Endothelial cell (in vitro differentiated cells): Measurements from ENCODE around the gene CDC42EP3. TPM values are rescaled to one million over a fixed set of nuclear protein-coding genes. Genes with fewer than 3 reads are reported as not detected.

Experiments used
- DNase-seq: peaks from one replicate; pipeline ENCODE4 v3.0.0; 2021; ENCODE audit warnings: low spot score
- H3K27ac Mint-ChIP-seq: one replicate; pipeline ENCODE4 v1.8.0; 2021; ENCODE audit warnings: mixed read lengths, inconsistent platforms; ENCODE audit not compliant: unreplicated experiment
- H3K27me3 Mint-ChIP-seq: one replicate; pipeline ENCODE4 v1.8.0; 2021; ENCODE audit warnings: mild to moderate bottlenecking, moderate library complexity, mixed read lengths, inconsistent platforms; ENCODE audit not compliant: unreplicated experiment
- H3K36me3 Mint-ChIP-seq: one replicate; pipeline ENCODE4 v1.8.0; 2021; ENCODE audit warnings: mild to moderate bottlenecking, low read depth, mixed read lengths, inconsistent platforms; ENCODE audit not compliant: unreplicated experiment
- H3K4me1 Mint-ChIP-seq: one replicate; pipeline ENCODE4 v1.8.0; 2021; ENCODE audit warnings: mild to moderate bottlenecking, mixed read lengths, inconsistent platforms; ENCODE audit not compliant: unreplicated experiment
- H3K4me3 Mint-ChIP-seq: one replicate; pipeline ENCODE4 v1.8.0; 2021; ENCODE audit warnings: mild to moderate bottlenecking, mixed read lengths, inconsistent platforms; ENCODE audit not compliant: unreplicated experiment
- H3K9me3 Mint-ChIP-seq: one replicate; pipeline ENCODE4 v1.8.0; 2021; ENCODE audit warnings: mixed read lengths, inconsistent platforms; ENCODE audit not compliant: unreplicated experiment
- total RNA-seq: library from RNA; stranded (reverse); fragmentation: NEBNext Ultra II Directional; extraction: Animal tissue kit (Norgen Biotek cat#: 25700); gene quantifications from one replicate; pipeline ENCODE4 v1.2.1, GENCODE V29; 2021; ENCODE audit not compliant: unreplicated experiment
- TF ChIP-seq, protein P1 (sequence below): fragments of 200-600 bp; sonication (generic); IDR thresholded peaks from one replicate; pipeline ENCODE4 v1.5.0; 2021; ENCODE audit warnings: antibody characterized with exemption; ENCODE audit not compliant: unreplicated experiment

CDC42EP3 gene
- total RNA-seq, 1 donor from 2014 or later, result 53.1 TPM

DNA sequence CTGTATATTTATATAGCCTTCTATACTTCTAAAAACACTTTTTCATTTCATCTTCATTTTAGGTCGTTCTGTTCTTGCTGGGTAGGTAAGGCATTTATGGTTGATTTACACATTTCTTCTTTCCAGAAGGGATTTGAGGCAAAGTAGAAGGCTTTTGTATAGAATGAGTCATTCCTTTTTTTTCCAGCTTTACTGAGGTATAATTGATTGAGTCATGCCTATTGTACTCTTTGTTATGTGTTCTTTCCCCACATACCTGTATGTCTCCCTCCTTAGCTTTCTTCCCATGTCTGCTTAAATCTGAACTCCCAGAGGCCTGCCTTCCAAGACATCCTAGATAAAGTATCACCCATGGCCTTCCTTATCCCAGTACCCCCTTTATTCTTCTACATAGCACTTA lies 4.8 kb upstream of the CDC42EP3 start:
- no peak for DNase-seq
- Mint-ChIP-seq H3K9me3 (no peaks in the 10 kb centered on the region), H3K27ac (no peak overlapping the region), H3K4me3 (no peak overlapping the region), H3K36me3 (peaks cover 4% of the 10 kb centered on the region), H3K27me3 (peaks cover 1% of the 10 kb centered on the region), H3K4me1 (peaks cover 15% of the 10 kb centered on the region)
- TF ChIP-seq, protein P1, sequence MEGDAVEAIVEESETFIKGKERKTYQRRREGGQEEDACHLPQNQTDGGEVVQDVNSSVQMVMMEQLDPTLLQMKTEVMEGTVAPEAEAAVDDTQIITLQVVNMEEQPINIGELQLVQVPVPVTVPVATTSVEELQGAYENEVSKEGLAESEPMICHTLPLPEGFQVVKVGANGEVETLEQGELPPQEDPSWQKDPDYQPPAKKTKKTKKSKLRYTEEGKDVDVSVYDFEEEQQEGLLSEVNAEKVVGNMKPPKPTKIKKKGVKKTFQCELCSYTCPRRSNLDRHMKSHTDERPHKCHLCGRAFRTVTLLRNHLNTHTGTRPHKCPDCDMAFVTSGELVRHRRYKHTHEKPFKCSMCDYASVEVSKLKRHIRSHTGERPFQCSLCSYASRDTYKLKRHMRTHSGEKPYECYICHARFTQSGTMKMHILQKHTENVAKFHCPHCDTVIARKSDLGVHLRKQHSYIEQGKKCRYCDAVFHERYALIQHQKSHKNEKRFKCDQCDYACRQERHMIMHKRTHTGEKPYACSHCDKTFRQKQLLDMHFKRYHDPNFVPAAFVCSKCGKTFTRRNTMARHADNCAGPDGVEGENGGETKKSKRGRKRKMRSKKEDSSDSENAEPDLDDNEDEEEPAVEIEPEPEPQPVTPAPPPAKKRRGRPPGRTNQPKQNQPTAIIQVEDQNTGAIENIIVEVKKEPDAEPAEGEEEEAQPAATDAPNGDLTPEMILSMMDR, result no peak

DNA sequence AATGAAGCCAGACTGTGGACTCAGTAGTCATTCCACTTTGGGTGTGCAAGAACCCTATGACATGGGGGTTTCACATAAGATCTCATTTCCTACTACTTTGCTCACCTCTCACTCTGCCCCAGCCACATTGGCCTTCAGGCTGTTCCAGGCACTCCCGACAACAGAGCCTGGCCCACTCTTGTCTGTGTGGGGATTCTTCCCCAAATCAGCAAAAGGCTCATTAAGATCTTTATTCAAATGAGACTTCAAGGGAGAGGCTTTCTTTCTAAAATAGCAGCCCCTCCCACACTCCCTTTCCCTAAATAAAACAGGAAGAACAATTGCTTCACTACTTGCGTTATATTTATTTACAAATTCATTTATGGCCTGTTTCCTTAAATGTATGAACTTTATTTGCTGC lies 3.5 kb upstream of the CDC42EP3 start:
- Mint-ChIP-seq H3K4me1 (peaks cover 20% of the 10 kb centered on the region), H3K27me3 (peaks cover 3% of the 10 kb centered on the region), H3K36me3 (peaks cover 10% of the 10 kb centered on the region), H3K4me3 (no peak overlapping the region), H3K9me3 (no peaks in the 10 kb centered on the region), H3K27ac (no peak overlapping the region)
- TF ChIP-seq, protein P1, result no peak
- DNase-seq, result no peak

DNA sequence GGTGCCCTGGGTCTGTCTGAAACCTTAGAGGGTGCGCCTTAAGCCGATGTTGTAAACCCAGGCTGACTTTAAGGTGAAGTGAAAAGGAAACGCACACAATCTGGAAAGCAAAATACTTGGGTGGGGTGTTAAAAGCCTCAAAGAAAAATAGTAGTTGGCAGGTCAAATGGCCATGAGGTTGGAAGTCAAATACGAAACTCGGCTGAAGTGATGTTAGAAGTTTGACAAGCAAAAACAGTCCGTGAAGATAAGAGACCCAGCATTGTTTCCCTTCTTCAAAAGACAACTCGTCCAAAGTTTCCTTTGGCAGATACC lies 1.4 kb upstream of the CDC42EP3 start:
- Mint-ChIP-seq H3K9me3 (no peaks in the 10 kb centered on the region), H3K27me3 (peaks cover 3% of the 10 kb centered on the region), H3K36me3 (peaks cover 13% of the 10 kb centered on the region), H3K27ac (peak overlapping the region; percentile 38), H3K4me3 (peak overlapping the region; percentile 91), H3K4me1 (peaks cover 27% of the 10 kb centered on the region)
- no peak for DNase-seq
- TF ChIP-seq, protein P1, result no peak

DNA sequence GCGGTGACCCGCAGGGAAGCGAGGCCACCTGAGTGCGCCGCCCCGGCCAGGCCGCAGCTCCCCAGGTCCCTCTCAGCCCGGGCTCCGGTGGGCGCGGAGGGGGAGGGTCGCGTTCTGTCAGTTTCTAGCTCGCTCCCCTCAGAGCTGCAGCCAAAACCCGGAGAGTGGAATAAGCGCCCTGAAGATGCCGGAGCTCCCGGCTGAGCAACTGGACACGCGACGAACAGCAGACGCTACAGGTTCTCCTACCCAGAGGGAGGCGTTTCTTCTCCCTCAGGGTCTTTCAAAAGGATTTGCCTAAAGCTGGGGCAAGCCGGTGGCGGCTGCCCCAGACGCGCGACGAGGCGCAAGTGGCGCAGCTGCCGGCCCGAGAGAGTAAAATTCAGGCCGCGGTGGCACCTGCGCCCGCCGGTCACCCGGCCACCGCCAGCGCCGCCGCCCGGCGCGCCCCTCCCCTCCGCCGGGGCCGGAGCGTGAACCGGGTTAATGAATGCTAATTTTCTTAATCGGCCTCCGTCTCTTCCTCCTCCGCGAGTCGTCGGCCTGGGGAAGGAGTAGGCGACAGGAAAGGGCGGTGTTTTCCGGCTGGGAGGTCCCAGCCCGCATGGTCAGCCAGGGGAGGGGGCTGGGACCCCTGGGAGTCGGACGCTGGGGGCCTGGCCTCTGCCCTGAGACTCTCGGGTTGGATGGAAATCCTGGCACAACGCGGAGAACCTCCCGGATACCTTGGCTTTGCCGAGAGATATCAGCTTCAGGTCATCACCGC lies 845 bp upstream of the CDC42EP3 start:
- H3K9me3 Mint-ChIP-seq, result no peaks in the 10 kb centered on the region
- peak overlapping the region; percentile 91 for H3K4me3 Mint-ChIP-seq
- H3K4me1 Mint-ChIP-seq, result peaks cover 30% of the 10 kb centered on the region
- peak; percentile 91 for DNase-seq
- peak overlapping the region; percentile 78 for H3K27ac Mint-ChIP-seq
- peaks cover 3% of the 10 kb centered on the region for H3K27me3 Mint-ChIP-seq
- H3K36me3 Mint-ChIP-seq, result peaks cover 13% of the 10 kb centered on the region
- TF ChIP-seq, protein P1, result no peak

DNA sequence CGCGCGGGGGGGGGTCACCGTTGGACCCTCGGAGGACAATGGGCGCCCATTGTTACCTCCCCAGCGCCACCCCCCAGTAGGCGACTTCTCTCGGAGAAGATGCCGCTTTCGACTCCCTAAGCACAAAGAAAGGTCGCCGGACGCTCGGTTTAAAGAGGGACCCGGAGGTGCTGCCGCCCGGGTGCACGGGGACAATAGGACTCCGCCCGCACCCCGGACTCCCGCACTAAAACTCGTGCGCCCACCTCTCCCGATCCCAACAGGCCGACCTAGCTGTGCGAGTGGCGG lies 318 bp upstream of the CDC42EP3 start:
- no peak for DNase-seq
- Mint-ChIP-seq H3K36me3 (peaks cover 13% of the 10 kb centered on the region), H3K9me3 (no peaks in the 10 kb centered on the region), H3K27me3 (peaks cover 3% of the 10 kb centered on the region), H3K4me1 (peaks cover 31% of the 10 kb centered on the region), H3K27ac (peak overlapping the region; percentile 78), H3K4me3 (peak overlapping the region; percentile 90)
- TF ChIP-seq, protein P1, result no peak
